Cerebellar cortex (tissue), 1 donor: Measurements from ENCODE around the gene PARP16.
"Not testable (repeated sequence)": the region's sequence is repeated elsewhere in the genome, so short reads cannot be mapped to it uniquely, and the experiment has no call there.

Experiments used
- DNase-seq: peaks from one replicate; pipeline ENCODE4 v3.0.0-alpha.2; 2015; ENCODE audit warnings: low spot score

Gene PARP16

DNA sequence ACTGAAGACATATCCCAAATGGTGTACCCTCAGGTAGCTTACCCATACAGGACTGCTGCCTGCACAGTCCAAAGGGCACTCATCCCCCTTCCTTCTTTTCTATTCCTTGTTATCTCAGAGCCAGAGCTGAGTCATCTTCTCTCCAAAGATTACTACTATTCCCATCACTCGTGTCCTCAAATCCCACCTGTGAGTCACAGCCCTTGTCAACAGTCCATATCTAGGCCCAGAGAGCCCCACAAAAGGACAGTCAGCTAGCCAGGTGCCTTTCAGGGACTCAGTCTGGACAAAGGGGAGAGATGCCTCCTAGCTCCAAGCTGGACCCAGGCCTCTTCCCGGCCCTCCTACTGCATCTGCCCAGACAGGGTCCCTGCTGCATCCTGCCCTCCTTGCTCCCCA is 11.0 kb downstream of the PARP16 start:
- DNase-seq: no peak

GRCh38 chr15:65275104-65275727 is 11.5 kb downstream of the PARP16 start:
- no peak for DNase-seq

GRCh38 chr15:65270811-65271545 is 15.7 kb downstream of the PARP16 start:
- DNase-seq: peak; percentile 75

DNA sequence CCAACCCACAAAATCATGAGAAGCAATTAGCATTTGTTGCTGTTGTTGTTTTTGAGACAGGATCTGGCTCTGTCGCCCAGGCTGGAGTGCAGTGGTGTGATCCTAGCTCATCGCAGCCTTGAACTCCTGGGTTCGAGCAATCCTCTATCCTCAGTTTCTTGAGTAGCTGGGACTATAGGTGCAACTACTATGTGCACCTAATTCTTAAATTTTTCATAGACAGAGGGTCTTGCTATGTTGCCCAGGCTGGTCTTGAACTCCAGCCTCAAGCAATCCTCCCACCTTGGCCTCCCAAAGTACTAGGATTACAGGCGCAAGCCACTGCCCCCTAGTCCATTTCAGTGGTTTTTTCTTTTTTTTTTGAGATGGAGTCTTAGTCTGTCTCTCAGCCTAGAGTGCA is 18.3 kb downstream of the PARP16 start:
- DNase-seq: no peak

DNA sequence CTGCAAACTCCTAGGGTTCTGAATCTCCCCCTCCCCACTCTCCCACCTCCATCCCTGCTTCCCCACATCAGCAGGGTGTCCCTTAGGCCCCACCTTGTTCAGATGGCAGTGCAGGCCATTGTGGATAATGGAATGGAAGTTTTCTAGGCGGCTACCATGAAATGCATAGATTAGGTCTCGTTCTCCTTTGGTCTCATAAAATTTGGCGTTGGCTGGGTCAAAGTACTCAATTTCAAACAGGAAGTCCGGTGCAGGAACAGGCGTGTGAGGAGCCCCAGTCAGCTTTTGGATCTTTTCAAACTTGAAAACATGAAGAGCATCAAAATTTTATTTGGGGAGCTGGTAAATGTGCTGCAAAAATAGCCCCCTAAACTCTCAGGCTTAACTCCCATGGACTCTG is 20.2 kb downstream of the PARP16 start:
- DNase-seq: no peak

GRCh38 chr15:65264863-65265430 is 21.7 kb downstream of the PARP16 start:
- no peak for DNase-seq

- no peak for DNase-seq
Observed at GRCh38 chr15:65263313-65263712, 23.4 kb downstream of the PARP16 start.

DNA sequence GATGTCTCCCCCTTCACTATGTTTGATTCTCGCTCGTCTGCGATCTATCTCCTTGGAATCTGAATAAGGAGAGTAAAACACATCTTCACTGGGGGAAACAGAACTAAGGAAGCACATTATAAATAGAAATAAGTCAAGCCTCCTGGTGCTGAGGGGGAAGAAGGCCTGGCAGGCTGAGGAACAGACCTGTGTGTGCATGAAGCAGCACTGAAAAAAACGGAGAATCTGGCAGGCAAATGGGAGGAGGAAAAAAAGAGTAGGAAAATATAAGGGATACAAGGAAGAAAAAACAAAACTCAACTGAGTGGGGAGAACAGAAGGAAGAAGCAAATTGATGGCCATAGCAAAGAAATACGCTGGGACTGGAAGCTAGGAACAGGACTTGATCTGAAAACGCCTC is 25.7 kb downstream of the PARP16 start:
- DNase-seq: no peak

DNA sequence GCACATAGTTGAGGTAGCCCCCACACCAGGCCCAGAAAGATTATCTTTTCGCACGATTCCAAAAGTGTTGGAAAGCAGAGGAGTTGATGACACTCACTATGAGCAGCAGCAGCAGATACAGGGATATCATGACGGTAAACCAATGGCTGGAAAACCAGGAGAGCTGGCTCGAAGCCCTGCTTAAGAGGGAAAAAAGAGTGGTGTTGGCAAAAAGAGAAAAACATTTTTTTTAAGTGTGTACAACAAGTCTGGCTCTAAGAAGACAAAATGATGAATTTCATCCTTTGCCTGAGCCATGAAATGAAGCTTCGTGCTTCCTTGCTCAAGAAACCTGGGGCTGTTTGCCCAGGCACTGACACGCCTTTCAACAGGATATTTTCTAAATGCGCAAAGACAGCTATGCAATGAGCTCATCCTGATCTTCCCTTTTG is 27.3 kb downstream of the PARP16 start:
- DNase-seq: no peak

GRCh38 chr15:65258375-65259262 is 28.1 kb downstream of the PARP16 start:
- no peak for DNase-seq

- DNase-seq: no peak
Observed at GRCh38 chr15:65255486-65256140, 31.1 kb downstream of the PARP16 start.

DNA sequence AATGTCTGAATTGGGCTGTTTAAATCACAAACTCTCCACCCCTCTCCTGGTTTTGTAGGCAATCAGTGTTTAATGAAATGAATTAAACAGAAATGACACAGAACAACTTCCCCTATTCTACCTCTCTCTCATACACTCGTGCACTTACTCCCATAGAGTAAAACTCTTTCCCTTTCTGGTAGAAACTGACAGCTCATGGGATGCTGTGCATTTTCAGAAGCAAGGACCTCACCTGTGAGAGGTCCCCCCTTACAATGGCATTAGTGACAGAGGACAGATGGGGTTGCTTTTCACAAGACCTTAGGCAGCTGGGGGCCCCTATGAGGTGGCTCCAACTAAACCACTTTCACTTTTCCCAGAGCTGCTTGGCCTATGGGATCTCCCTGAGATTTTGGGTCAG is 31.9 kb downstream of the PARP16 start:
- no peak for DNase-seq

GRCh38 chr15:65254356-65254755 is 32.3 kb downstream of the PARP16 start:
- no peak for DNase-seq

DNA sequence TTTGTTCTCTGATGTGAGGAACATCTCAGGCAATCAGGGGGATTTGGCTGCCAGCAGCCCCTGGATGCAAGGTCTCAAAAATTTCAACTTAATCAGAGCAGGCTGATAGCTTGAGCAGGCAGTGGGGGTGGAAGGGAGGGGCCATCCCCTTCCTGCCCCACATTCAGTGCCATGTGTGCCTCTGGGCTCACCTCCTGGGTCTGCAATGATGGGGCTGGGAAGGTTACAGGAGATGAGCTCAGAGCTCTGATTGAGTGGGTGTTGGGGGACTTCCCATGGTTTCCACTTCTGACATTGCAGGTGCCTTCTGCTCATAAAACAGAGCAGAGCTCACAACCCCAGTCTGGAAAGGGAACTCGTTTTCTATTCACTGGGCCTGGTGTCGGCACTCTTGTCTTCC is 37.0 kb downstream of the PARP16 start:
- DNase-seq: no peak

DNA sequence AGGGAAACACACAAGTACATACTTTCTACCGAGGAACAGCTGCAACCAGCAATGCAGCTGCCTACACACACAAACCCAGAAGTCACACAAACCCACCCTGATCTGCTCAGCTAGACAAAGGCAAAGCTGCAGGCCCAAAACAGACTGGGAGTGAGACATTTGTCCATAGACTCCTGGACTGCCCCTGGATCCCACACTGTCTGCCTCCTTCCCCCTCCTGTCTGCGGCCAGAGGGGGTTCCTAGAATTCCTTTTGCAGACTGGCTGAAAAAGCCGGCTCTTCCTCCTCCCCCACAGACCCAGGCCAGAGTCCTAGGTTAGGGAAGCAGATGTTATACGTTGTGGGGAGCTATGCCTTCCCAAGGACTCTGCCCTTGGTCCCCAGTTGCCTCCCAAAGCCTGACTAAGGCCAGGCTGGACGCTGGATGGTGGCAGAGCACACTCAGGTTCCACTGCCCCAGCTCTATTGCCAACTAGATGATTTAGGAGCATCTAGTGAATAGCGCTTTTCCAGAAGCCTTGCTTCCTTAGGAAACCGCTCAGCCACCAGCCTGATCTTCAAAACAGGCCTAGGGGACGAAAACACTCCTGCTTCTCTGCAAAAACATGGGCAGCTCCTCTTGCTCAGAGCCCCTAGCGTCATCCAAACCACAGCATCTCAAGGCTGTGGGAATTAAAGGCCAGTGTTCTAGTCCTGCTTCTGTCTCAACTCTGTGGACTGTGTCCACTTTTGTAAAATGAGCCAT is 38.0 kb downstream of the PARP16 start:
- DNase-seq: no peak

- DNase-seq: no peak
Observed at GRCh38 chr15:65246939-65247338, 39.7 kb downstream of the PARP16 start.

DNA sequence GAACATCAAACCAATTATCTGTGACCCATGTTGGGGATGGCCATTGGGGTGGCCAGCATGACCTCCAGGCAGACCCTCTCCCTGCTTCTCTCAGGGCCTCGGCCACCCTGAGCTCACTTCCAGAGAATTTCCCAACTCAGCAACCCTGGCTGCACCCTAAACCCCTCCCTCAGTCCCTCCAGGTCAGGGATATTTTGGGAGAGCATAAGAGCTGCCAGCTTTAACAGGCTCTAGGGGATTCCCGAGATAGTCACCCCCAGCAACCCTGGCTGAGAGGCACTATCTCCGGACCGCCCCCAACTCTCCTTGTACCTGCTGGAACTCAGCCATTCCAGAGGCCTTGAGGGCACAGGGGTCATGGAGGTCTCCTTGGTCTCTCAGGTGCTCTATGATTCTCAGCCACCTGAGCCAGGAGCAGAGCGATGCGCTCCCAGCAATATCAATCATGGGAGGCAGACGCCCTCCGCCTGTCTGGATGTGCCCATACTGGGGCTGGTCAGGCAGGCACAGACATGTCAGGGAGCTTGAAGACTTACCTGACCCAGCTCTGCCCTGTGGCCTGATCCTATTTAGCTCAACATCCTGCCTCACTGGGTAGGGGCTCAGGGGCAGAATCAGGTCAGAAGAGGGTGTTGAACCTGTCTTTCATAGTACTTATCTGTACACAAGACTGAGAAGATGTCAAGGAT is 40.5 kb downstream of the PARP16 start:
- no peak for DNase-seq

DNA sequence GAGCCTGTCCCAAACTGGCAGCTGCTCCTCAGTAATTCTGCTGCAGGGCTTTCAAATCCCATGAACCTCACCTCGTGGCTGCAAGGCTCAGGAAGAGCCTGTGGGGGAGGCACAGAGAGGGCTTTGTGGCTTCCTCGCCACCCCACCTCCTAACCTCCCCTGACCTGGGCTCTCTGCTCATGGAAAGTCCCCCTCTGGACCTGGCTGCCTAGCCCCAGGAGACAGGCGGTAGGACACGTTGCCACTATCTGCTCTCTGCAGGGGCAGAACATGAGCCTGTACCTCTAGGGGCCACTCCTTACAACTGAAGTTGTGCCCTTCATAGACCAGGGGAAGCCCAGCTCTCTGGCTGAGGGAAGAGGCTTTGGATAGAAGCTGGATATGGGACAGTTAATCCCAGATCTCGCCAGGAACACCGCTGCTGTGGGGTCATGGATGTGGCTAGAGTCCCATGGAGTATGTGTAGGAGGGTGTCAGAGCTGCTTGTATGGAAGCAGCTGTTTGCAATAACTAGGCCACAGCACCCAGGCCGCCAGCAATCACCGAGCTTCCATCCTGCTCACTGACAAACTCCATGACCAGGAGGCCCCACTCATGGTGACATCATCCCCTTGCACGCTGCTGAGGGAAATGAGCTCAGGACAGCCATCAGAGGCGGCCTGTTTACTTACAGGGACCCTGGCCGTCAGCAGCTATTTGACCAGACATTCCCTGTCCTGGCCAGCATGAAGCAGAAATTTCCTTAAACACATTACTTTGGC is 41.4 kb downstream of the PARP16 start:
- DNase-seq: no peak

- DNase-seq: no peak
Observed at GRCh38 chr15:65244638-65245037, 42.0 kb downstream of the PARP16 start.

DNA sequence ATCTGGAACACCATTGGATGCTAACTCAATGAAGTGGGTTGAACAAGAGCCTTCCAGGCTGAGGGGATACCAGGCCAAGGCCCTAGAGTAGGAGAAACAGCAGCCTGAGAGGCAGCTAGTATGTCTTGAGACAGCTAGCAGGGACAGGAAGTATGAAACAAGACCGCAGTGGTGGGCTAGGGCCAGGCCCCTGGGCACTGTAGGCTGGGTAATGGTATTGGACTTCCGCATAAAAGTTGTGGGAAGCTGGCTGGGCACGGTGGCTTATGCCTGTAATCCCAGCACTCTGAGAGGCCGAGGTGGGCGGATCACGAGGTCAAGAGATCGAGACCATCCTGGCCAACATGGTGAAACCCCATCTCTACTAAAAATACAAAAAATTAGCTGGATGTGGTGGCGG is 50.2 kb downstream of the PARP16 start:
- DNase-seq: not testable (repeated sequence)
